ENCODE results near the gene TBC1D12. TPM values are rescaled to one million over a fixed set of nuclear protein-coding genes. Genes with fewer than 3 reads are reported as not detected.
A peak's percentile ranks its signal among the peaks of the same experiment; 100 is the strongest.

Gene TBC1D12
- total RNA-seq, 2 experiments from 2014 or later = 1.9 to 3.9 TPM

DNA sequence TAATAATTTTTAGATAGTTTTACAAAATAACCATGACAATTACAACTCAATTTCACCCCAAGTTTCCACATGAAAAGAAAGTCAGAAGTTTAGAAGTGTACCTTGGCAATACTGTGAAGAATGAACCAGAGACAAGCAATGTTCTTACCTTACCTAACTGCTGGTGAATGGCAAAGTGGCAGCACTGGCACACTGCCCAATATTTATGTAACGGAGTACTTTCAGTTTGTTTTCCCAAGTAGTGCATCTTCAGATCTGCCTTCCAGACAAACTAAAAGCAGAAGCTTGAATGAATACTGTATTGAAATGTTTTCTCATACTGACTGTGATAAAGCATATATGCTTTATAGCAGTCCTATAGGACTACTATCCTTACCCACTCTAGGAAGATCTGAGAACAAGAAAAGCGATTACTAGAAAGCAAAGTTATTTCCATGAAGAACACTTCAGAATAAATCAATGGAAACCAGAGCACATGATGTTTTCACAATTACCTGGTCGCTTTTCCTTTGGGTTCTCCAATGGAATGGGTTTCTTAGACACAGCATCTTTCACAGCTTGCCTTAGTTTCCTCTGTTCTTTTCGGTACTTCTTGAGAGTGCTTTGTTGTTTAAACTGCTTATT, 41.1 kb upstream of the TBC1D12 start:
- Histone ChIP-seq H3K9me2 (ENCODE audit: insufficient read depth, low read length) (no peaks in the 10 kb centered on the region), H3K79me2 (ENCODE audit: insufficient read depth, low read depth, low read length) (peaks cover 38% of the 10 kb centered on the region), H3K9me3 (ENCODE audit: low read length) (no peaks in the 10 kb centered on the region), H3K4me3 (ENCODE audit: low read depth, low read length, poor library complexity, severe bottlenecking) (peak overlapping the region; percentile 98), H4K20me1 (ENCODE audit: insufficient read depth, low read length) (peaks cover 9% of the 10 kb centered on the region; the same call in 1 of the 2 replicates), H2AFZ (ENCODE audit: low read length) (no peak overlapping the region), H3K36me3 (ENCODE audit: insufficient read depth, low read length) (peaks cover 49% of the 10 kb centered on the region), H3K4me2 (ENCODE audit: low read length) (peak overlapping the region; percentile 95), H3K4me1 (ENCODE audit: insufficient read depth, low read length, poor library complexity, severe bottlenecking) (peaks cover 17% of the 10 kb centered on the region), H3K27ac (ENCODE audit: low read depth, low read length, poor library complexity, severe bottlenecking) (no peak overlapping the region)
- TF ChIP-seq EZH2phosphoT487 (IDR thresholded peaks at IDR 0.05; ENCODE audit: borderline replicate concordance, low read depth, low read length) = no peak
- TF ChIP-seq, protein P1, sequence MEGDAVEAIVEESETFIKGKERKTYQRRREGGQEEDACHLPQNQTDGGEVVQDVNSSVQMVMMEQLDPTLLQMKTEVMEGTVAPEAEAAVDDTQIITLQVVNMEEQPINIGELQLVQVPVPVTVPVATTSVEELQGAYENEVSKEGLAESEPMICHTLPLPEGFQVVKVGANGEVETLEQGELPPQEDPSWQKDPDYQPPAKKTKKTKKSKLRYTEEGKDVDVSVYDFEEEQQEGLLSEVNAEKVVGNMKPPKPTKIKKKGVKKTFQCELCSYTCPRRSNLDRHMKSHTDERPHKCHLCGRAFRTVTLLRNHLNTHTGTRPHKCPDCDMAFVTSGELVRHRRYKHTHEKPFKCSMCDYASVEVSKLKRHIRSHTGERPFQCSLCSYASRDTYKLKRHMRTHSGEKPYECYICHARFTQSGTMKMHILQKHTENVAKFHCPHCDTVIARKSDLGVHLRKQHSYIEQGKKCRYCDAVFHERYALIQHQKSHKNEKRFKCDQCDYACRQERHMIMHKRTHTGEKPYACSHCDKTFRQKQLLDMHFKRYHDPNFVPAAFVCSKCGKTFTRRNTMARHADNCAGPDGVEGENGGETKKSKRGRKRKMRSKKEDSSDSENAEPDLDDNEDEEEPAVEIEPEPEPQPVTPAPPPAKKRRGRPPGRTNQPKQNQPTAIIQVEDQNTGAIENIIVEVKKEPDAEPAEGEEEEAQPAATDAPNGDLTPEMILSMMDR (conservative IDR thresholded peaks at IDR 0.05; ENCODE audit: low read length) = no peak
- POLR2A ChIA-PET = interaction anchor here (0.6 to 2.9 kb wide), 7 partner anchors 7 to 39 kb away, joined by 3 to 13 read pairs (median 6); no protein-coding TSS in a partner anchor
- no TSS peak for BruUV-seq (replicated peaks)
- CTCF ChIA-PET (ENCODE audit: unreplicated experiment) = no interaction called here
- intact Hi-C loops (cut with micrococcal nuclease; ENCODE audit: unreplicated experiment) = no loop called here
- DNase-seq (ENCODE audit: low spot score) = no peak

DNA sequence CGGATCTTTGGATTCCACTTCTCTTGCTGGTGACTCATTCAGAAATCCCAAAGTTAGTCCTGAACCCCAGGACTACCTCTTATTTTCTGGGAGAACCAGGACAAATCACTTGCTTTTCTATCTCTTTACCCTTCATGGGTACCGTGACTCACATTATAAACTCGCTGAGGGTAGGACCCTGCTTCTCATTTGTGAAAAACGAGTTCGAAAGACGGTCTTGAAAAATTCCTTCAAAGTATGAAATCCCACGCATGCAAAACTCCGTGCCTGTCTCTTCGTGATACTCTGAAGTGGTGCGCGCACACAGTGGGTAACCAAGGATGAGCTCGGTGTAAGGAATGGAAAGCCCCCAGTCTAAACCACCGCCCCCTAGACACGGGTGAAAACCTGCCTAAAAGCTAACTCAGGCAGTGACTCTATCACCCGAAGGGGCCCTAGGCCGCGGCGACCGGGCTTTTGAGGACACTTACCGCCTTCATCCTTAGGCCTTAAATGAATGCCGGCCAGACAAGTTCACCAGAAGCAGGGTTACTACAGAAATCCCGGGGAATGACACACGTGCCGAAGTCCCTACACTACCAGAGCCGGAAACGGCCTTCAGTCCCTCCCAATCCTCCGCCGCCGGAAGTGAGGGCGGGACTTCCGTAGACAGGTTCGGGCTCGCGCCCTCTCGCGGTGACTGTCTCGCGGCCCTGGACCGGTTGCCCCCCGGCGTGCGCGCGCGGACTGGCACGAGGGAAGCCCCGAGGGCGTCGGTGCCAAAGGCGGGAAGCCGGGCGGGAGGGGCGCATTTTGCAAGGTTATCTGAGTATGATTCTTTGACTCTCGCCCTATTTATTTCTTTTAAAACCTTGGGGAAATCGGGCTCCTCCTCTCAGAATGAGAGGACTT, 39.7 kb upstream of the TBC1D12 start, which contains the start of gene NOC3L:
NOC3L (minus strand) TSS at position 580 of the 891 bp plus-strand sequence; CDS start at position 479, 101 bp downstream.
- Histone ChIP-seq H3K4me3 (ENCODE audit: low read depth, low read length, poor library complexity, severe bottlenecking) (peak within 1 kb of the TSS; percentile 98), H3K9me3 (ENCODE audit: low read length) (no peaks in the 10 kb centered on the region), H3K79me2 (ENCODE audit: insufficient read depth, low read depth, low read length) (peaks cover 38% of the 10 kb centered on the region), H3K4me2 (ENCODE audit: low read length) (peak within 1 kb of the TSS; percentile 95), H3K4me1 (ENCODE audit: insufficient read depth, low read length, poor library complexity, severe bottlenecking) (peaks cover 17% of the 10 kb centered on the region), H2AFZ (ENCODE audit: low read length) (peak within 1 kb of the TSS; percentile 90), H3K36me3 (ENCODE audit: insufficient read depth, low read length) (peaks cover 36% of the 10 kb centered on the region), H3K9me2 (ENCODE audit: insufficient read depth, low read length) (no peaks in the 10 kb centered on the region), H3K27ac (ENCODE audit: low read depth, low read length, poor library complexity, severe bottlenecking) (peak within 1 kb of the TSS; percentile 47), H4K20me1 (ENCODE audit: insufficient read depth, low read length) (peaks cover 9% of the 10 kb centered on the region; the same call in 1 of the 2 replicates)
- DNase-seq (ENCODE audit: low spot score) = peak; percentile 96
- intact Hi-C loops (cut with micrococcal nuclease; ENCODE audit: unreplicated experiment) = loop anchor here (2.0 kb wide), 1 partner anchor 40 kb away; the partner anchor contains the start of gene TBC1D12
- CTCF ChIA-PET (ENCODE audit: unreplicated experiment) = no interaction called here
- BruUV-seq (replicated peaks) = TSS peak; percentile 81
- TF ChIP-seq EZH2phosphoT487 (IDR thresholded peaks at IDR 0.05; ENCODE audit: borderline replicate concordance, low read depth, low read length) = no peak
- TF ChIP-seq, protein P1 (conservative IDR thresholded peaks at IDR 0.05; ENCODE audit: low read length) = peak; percentile 78
- POLR2A ChIA-PET = interaction anchor here (0.9 to 2.9 kb wide), 7 partner anchors 9 to 41 kb away, joined by 3 to 13 read pairs (median 6); partner anchors contain the start of gene TBC1D12

Measured in OCI-LY7 (cell line).